ENCODE data around the gene UBE2J2.

GRCh38 chr1:1299686-1300351, 26.2 kb upstream of the UBE2J2 start:
- TF ChIP-seq POLR2A (IDR thresholded peaks at IDR 0.05) (no peak), EP300 (IDR thresholded peaks at IDR 0.05) (no peak), CTCF (IDR thresholded peaks at IDR 0.05) (peak in 3 of 7 experiments; percentile 15 to 28 (median 17)), POLR2AphosphoS5 (IDR thresholded peaks at IDR 0.05) (no peak)

All from stomach (tissue), 4 donors.